ENCODE results near the gene FMNL2.

The FMNL2 gene

DNA sequence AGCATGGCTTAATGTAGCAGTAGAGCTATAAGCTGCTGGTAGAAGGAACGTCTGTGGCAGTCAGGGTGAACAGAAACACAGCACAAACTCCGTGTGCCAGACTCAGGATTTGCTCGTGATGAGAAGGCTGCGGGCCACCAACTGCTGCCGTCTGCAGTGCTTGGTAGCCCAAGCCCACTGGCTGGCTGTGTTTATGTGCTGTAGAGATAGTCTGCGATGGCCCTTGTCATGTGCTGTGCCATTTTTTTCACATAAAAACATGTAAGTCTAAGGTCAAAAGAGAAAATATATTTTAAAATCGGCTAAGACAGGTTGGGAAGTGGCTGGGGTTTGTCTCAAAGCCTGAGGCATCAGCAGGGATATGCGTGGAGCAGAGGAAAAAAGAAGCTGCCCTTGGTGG lies 303.6 kb downstream of the FMNL2 start:
- TF ChIP-seq ZFP3 (CRISPR knock-in tag; IDR thresholded peaks at IDR 0.05) (no peak), OSR1 (CRISPR knock-in tag; IDR thresholded peaks at IDR 0.05) (no peak), CREB5 (CRISPR knock-in tag; IDR thresholded peaks at IDR 0.05; ENCODE audit: low read depth) (no peak), CSDC2 (CRISPR knock-in tag; IDR thresholded peaks at IDR 0.05) (no peak), BACH2 (CRISPR knock-in tag; IDR thresholded peaks at IDR 0.05; ENCODE audit: borderline replicate concordance) (no peak), ESRRG (CRISPR knock-in tag; IDR thresholded peaks at IDR 0.05) (no peak), ARNTL (CRISPR knock-in tag; IDR thresholded peaks at IDR 0.05; ENCODE audit: borderline replicate concordance, low read depth) (no peak), RARB (CRISPR knock-in tag; IDR thresholded peaks at IDR 0.05) (no peak), ZNF70 (CRISPR knock-in tag; IDR thresholded peaks at IDR 0.05) (no peak), TSHZ2 (CRISPR knock-in tag; IDR thresholded peaks at IDR 0.05) (no peak)
- TF ChIP-seq, protein P1, sequence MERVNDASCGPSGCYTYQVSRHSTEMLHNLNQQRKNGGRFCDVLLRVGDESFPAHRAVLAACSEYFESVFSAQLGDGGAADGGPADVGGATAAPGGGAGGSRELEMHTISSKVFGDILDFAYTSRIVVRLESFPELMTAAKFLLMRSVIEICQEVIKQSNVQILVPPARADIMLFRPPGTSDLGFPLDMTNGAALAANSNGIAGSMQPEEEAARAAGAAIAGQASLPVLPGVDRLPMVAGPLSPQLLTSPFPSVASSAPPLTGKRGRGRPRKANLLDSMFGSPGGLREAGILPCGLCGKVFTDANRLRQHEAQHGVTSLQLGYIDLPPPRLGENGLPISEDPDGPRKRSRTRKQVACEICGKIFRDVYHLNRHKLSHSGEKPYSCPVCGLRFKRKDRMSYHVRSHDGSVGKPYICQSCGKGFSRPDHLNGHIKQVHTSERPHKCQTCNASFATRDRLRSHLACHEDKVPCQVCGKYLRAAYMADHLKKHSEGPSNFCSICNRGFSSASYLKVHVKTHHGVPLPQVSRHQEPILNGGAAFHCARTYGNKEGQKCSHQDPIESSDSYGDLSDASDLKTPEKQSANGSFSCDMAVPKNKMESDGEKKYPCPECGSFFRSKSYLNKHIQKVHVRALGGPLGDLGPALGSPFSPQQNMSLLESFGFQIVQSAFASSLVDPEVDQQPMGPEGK (CRISPR knock-in tag; IDR thresholded peaks at IDR 0.05; ENCODE audit: borderline replicate concordance), result no peak
- TF ChIP-seq, protein P2, sequence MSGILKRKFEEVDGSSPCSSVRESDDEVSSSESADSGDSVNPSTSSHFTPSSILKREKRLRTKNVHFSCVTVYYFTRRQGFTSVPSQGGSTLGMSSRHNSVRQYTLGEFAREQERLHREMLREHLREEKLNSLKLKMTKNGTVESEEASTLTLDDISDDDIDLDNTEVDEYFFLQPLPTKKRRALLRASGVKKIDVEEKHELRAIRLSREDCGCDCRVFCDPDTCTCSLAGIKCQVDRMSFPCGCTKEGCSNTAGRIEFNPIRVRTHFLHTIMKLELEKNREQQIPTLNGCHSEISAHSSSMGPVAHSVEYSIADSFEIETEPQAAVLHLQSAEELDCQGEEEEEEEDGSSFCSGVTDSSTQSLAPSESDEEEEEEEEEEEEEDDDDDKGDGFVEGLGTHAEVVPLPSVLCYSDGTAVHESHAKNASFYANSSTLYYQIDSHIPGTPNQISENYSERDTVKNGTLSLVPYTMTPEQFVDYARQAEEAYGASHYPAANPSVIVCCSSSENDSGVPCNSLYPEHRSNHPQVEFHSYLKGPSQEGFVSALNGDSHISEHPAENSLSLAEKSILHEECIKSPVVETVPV (CRISPR knock-in tag; IDR thresholded peaks at IDR 0.05), result no peak
- TF ChIP-seq, protein P3, sequence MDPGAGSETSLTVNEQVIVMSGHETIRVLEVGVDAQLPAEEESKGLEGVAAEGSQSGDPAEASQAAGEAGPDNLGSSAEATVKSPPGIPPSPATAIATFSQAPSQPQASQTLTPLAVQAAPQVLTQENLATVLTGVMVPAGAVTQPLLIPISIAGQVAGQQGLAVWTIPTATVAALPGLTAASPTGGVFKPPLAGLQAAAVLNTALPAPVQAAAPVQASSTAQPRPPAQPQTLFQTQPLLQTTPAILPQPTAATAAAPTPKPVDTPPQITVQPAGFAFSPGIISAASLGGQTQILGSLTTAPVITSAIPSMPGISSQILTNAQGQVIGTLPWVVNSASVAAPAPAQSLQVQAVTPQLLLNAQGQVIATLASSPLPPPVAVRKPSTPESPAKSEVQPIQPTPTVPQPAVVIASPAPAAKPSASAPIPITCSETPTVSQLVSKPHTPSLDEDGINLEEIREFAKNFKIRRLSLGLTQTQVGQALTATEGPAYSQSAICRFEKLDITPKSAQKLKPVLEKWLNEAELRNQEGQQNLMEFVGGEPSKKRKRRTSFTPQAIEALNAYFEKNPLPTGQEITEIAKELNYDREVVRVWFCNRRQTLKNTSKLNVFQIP (CRISPR knock-in tag; IDR thresholded peaks at IDR 0.05; ENCODE audit: borderline replicate concordance, low read depth), result no peak

GRCh38 chr2:152644189-152644873 lies 309.4 kb downstream of the FMNL2 start:
- no peak for TF ChIP-seq CSDC2 (CRISPR knock-in tag; IDR thresholded peaks at IDR 0.05)
- TF ChIP-seq RARB (CRISPR knock-in tag; IDR thresholded peaks at IDR 0.05), result no peak
- no peak for TF ChIP-seq PPARA (CRISPR knock-in tag; IDR thresholded peaks at IDR 0.05; ENCODE audit: borderline replicate concordance)
- TF ChIP-seq ZFP30 (CRISPR knock-in tag; IDR thresholded peaks at IDR 0.05), result no peak
- no peak for TF ChIP-seq TCF4 (CRISPR knock-in tag; IDR thresholded peaks at IDR 0.05; ENCODE audit: borderline replicate concordance)
- TF ChIP-seq ISL1 (CRISPR knock-in tag; IDR thresholded peaks at IDR 0.05), result no peak
- TF ChIP-seq, protein P3 (CRISPR knock-in tag; IDR thresholded peaks at IDR 0.05; ENCODE audit: borderline replicate concordance, low read depth), result no peak
- TF ChIP-seq ZC3H10 (CRISPR knock-in tag; IDR thresholded peaks at IDR 0.05), result no peak
- no peak for TF ChIP-seq CREB5 (CRISPR knock-in tag; IDR thresholded peaks at IDR 0.05; ENCODE audit: low read depth)
- TF ChIP-seq ZNF565 (CRISPR knock-in tag; conservative IDR thresholded peaks at IDR 0.05; ENCODE audit: low read depth), result no peak
- no peak for TF ChIP-seq TSHZ2 (CRISPR knock-in tag; IDR thresholded peaks at IDR 0.05)
- TF ChIP-seq GLIS3 (CRISPR knock-in tag; IDR thresholded peaks at IDR 0.05), result no peak
- TF ChIP-seq ZFP3 (CRISPR knock-in tag; IDR thresholded peaks at IDR 0.05), result no peak
- ATAC-seq, result no peak

More for the DNA sequence above, 303.6 kb downstream of the FMNL2 start:
- no peak for ATAC-seq
